GM12872 (cell line): ENCODE results near the gene RNU2-63P.

Experiments
- CTCF ChIP-seq: IDR thresholded peaks from 3 replicates; pipeline ENCODE4 v1.5.1; 2011; ENCODE audit warnings: low read depth, mild to moderate bottlenecking, low read length, moderate library complexity; ENCODE audit not compliant: insufficient read depth

The RNU2-63P gene

DNA sequence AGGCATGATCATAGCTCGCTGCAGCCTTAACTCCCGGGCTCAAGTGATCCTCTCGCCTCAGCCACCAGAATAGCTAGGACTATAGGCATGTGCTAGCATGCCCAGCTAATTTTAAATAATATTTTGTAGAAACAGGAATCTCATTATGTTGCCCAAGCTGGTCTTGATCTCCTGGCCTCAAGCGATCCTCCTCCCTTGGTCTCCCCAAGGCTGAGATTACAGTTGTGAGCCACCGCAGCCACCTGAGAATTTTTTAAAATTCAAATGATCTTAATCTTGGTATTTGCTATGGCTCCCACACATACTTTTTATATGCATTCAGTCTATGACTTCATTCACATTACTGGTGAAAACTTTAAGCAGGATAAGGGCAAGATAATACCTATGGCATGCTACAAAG is 26.1 kb upstream of the RNU2-63P start:
- no peak for TF ChIP-seq CTCF

DNA sequence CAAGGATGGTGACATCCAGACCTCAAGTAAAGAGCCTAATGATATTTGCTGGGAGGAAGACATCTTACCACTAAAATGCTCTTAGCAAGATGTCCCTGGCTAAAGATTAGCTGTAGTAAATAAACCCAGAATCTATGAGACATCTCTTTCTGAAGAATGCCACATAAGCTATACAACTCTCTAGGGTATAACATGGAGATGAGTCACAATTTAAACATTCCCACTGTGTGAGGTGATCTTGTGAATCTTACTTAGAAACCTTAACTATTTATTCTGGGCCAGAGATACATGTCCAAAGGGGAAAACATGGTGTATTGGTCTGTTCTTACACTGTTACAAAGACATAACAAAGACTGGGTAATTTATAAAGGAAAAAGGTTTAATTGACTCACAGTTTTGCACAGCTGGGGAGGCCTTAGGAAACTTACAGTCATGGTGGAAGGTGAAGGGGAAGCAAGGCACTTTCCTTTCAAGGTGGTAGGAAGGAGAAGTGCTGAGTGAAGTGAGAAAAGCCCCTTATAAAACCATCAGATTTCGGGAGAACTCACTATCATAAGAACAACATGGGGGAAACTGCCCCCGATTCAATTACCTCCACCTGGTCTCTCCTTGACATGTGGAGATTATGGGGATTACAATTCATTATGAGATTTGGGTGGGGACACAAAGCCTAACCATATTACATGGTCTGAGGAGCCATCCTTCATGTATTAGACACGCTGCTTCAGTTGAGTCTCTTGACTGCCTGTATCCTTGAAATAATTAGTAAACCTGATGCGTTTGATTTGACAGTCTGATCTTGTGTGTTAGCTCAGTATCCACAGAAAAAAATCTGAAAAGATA is 22.1 kb upstream of the RNU2-63P start:
- TF ChIP-seq CTCF = no peak

DNA sequence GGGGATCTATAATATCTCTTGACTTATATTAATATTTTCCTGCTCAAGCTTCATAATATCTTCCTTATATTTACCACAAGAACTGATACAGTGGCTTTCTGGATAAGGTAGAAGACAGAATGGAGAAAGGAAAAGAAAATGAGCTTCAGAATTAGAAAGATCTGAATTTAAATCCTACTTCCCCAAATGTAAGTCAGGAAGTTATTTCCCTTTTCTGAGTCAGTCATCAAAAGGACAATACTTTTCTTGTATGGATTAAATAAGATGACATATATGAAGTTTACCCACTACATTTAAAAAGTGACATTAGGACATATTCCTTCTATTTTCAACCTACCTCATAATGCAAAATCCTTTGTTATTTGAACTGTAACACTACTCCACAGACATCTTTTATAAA is 20.3 kb upstream of the RNU2-63P start:
- TF ChIP-seq CTCF = no peak

DNA sequence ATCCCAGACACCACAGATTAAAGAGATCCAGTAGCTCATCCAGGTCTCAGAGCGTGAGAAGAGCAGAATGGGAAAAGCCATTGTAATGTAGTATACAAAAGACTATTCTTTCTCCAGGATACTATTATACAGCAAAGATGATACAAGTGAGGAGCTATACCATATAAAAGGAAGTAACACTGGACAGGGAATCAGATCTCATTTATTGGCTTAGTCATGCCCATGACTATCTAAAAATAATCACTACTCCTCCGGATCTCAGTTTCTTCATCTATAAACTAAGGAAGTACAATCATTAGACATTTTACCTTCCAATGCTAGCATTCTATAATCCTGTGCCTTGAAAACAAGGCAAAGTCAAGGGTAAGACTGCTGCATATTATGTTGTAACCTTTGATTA is 19.8 kb upstream of the RNU2-63P start:
- TF ChIP-seq CTCF = no peak

- TF ChIP-seq CTCF = no peak
Measured at GRCh38 chr2:88032070-88032702, 15.8 kb upstream of the RNU2-63P start.

DNA sequence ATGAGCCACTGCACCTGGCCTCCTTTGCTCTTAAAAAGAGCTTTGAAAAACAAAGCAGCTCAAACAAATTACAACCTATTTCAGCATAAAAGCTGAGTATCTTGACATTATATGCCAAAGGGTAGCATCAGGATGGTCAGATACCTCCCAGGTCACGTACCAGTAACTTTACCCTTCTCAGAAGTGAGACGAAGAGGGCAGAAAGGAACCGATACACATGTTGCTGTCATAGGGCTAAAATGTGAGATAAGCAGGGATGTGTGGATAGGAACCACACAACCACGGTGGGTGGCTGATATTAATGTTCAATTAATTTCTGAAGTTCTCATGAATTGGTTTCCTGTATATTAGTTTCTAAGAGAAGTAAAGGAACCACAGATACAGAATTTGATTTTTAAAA is 12.6 kb upstream of the RNU2-63P start:
- no peak for TF ChIP-seq CTCF

DNA sequence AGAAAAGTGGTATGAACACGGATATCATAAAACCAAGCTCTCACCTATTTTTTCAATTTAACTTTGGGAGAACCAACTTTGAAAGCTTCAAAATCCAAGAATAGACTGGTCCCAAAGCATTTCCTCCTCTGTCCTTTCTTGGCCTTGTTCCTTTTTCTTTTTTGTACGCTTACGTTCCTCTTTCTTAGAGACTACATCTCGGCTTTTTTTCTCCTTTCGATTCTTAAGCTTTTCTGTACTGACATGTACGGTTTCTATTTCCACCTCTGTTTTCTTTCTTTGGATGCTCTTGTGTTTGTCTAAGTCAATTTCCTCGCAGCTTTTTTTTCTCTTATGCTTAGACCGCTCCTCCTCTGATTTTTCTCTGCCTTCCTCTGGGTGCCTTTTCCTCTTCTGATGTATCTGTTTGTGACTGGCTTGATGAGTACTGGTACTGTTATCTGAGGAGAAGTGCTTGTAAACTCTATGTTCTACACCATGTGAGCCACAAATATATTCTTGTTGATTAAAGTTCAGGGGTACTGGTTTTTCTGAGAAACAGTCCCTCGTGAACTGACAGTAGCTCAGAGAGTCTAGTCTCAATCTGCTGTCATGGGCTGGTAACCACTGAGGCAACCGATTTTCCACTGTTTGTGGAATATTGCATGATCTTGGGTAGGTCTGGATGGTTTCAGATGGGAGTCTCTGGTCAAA is 11.5 kb upstream of the RNU2-63P start:
- no peak for TF ChIP-seq CTCF
